ENCODE measurements around the gene PAPOLB.

Gene PAPOLB

GRCh38 chr7:4820405-4820966 lies 41.3 kb downstream of the PAPOLB start:
- DNase-seq: no peak

DNA sequence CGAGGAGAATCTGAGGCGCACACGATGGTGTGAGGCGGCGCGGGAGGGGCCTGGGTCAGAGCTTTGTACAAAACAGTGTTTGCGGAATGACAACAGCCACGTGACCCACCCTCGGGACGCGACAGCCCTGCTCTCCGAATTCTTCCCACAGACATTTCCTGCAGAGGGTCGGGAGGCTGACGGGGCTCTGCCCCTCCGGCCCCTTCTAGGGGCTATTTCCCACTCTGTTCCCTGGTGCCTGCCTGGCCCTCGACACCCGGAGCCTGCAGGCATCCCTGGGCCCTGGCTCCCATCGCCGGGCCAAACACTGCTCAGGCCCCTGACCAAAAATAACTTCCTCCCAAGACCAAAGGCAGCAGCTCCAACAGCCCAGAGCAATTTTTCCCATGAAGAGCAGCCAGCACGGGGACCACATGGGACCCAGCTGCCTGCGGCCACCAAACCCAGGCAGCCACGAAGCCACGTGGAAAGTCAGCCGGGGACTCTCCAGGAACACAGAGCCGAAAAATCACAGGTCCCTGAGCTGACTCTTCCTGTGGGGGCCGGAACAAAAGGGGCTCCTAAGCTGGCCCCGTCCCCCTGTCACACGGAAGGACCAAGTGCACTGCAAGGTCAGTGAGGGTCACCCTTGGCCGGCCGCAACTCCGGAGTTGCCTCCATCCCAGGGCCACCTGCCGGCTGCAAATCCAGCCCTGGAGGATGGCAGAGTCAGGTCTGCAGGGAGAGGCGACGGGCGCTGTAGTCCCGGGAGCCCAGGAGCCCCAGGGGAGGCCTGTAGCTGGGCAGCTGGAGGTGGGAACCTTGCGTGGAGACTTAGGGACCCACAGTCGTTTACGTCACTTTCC lies 42.0 kb downstream of the PAPOLB start:
- no peak for DNase-seq

DNA sequence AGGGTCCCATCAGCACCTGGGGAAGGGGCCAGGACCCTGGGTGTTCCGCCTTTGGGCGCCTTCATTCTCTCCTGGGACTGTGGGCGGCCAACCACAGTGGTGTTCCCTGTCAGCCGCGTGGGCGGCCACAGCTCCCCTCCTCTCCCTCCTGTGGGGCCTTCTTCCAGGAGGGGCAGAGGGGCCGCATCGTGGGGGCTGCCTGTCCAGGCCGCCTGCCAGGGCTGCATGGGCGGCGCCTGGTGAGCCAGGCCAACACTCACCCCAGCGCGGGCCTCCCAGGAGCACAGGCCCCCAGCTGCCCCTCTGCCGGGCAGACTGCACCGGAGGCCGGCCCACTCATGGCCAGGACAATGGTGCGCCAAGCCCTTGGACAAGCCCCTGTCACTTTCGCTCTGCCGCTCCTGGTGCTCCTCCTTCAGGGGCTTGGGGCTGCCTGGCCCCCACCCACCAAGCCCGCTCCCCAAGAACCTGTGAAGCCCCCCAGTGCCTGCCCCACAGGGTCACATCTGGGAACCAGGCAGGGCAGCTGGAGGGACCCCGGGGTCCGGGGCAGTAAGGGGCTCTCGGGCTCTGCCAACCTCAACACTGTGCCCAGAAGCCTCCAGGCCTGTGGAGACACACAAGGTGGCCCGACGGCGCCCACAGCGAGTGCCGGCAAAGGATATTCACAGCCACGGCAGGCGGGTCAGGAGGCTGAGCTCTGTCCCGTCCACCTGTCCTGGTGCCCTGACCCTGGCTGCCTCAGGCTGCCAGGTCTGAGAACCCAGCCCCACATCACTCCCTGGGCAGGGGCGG lies 43.6 kb downstream of the PAPOLB start:
- DNase-seq: no peak

DNA sequence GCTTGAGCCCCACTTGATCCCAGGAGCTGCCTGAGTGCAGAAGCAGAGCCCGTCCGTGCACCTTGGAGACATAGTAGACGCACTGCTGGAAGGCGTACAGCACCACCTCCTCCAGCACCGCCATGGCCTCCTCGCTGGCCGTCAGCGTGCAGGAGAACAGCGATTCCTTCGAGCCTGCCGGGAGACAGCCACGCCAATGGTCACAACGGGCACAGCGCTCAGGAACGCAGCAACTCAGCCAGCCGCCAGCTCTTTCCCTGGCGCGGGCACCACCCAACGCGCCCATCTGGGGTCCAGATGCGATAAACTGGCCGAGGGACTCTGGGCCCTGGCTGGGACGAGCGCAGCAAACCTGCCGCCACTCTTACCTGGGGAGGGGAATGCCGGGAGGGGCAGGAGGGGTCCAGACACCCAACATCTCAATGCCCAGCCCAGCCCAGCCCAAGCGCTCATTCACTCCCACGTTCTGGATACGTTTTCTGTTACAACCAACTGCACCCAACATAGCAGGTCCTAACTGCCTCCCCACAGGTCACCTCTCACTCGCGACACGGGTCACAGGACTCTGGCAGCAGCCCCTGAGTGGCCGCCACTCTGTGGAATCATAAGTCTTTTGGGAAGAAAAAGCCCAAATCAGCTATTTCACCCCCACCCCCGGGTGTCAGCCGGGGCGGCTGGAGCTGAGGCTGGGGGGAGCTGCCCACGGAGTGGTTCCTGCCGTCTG lies 44.5 kb downstream of the PAPOLB start:
- DNase-seq: no peak

GRCh38 chr7:4816419-4817080 lies 45.3 kb downstream of the PAPOLB start:
- no peak for DNase-seq

DNA sequence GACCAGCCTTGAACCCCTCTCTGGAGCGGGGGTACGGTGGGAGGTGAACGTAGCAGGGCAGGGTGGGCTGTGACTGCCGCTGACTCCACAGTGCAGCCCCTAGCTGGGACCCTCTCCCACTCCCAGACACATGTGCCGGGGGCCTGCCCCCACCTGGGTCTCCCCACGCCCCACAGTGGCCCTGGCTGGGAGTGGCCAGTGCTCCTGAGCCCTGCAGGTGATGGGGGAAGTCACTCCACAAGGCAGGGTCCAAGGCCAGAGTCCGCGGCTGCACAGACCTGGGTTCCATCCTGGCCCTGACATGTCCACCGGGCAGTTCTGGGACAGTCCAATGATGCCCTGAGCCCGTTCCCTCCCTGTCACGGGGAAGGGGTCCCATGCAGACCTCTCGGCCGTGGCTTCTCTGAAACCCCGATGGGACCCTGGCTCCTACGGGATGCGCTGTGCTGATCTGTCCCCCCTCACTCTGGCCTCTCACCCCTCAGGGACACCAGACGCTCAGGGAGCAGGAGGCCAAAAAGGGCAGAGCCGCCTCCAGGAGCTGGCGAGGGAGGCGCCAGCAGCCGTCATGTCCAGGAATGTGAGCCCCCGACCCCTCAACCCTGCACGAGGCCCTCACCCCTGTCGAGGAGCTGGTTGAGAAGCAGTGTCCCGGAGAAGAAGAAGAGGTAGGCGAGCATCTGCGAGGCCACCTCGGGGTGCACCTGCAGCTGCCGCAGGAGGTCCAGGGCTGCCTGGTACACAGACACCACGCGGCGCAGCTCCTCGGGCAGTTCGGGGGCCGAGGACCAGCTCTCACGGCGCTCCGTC lies 46.0 kb downstream of the PAPOLB start:
- no peak for DNase-seq

DNA sequence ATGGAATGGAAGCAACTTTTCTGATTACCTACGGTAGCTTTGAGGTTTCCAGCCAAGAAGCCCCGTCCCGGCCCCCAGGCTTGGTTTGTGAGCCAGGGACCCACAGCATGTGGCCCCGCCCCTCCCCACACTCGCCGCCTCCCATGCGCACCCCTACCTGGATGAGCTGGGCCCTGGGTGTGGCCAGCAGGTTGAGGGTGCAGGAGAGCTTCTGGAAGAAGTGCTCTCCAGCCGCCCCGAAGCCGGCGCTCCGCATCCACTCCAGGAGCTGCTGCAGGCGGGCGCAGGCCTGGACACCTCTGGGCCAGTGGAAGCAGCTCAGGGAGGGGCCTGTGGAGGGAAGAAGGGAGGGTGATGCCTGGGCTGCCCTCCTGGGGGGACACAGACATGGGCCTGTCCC lies 46.7 kb downstream of the PAPOLB start:
- DNase-seq: no peak

DNA sequence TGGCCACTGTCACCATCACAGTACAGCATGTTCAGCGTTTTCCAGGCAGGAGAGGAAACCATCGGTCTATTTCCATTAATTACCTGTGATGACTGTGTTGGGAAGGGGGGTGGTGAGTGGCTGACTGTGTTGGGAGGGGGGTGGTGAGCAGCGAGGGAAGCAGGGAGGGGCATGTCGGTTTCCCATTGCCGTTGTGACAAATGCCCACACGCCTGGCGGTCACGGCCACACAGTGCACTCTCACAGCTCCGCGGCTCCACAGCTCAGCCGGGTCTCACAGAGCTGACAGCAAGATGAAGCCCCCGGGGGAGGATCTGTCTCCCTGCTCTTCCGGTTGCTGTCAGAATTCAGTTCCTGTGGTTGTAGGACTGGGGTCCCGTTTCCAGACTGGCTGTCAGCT lies 47.4 kb downstream of the PAPOLB start:
- DNase-seq: no peak

- no peak for DNase-seq
Measured at GRCh38 chr7:4809666-4810065, 52.2 kb downstream of the PAPOLB start.

DNA sequence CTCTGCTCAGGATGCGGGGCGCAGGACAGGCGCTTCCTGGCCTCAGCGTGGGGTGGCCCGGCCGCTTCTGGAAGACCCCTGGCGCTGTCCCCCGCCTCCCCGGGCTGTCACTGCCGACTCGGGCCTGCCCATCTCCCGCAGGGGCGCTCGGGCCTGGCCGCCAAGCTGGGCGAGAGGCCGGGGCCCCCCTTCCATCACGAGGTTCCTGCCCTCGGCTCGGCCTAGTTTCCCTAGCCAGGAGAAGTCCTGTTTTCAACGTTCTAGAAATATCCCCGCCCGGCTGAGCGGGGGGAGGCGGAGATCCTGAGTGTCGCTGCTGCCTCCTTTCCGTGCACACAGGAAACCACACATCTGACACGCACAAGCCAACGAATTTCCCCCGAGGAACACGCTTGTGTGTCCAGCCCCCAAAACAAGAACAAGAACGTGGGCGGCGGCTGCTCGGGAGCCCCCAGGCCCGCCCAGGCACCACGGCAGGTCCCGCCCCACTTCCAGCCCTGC lies 52.7 kb downstream of the PAPOLB start:
- DNase-seq: peak; percentile 32

DNA sequence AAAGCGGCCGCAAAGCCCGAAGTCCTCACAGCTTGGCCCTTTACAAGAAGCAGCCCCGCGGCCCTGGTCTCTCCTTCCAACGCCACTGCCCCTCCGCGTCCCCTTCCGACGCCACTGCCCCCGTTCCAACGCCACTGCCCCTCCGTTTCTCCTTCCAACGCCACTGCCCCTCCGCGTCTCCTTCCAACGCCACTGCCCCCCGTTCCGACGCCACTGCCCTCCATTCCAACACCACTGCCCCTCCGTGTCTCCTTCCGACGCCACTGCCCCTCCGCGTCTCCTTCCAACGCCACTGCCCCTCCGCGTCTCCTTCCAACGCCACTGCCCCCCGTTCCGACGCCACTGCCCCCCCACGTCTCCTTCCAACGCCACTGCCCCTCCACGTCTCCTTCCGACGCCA lies 53.3 kb downstream of the PAPOLB start:
- DNase-seq: no peak

DNA sequence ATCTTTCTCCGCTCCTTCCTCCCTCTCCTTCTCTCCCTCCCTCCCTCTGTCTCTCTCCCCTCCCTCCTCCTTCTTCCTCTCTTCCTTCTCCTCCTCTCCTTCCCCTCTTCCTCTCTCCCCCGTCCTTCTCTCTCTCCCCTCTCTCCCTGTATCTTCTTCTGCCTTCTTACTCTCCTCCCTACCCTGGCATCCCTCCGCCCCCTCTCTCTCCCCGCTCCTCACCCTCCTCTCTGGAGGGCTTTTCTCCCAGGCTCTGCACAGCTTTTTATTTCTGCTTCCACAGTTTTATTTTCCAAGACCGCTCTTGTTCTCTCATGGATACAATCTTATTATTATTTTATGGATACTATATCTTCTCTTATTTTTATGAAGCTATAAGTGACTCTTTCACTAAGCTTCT lies 53.8 kb downstream of the PAPOLB start:
- no peak for DNase-seq
